Erythroblast (primary cell): ENCODE measurements around the gene LIPT2.

Source experiments
- GATA1 ChIP-seq: IDR thresholded peaks from 2 replicates; pipeline ENCODE4 v1.6.1; 2011; ENCODE audit warnings: low read depth, mild to moderate bottlenecking, control low read depth, low read length, moderate library complexity
- POLR2A ChIP-seq: IDR thresholded peaks from 2 replicates; pipeline ENCODE4 v1.6.1; 2011; ENCODE audit warnings: mild to moderate bottlenecking, low read length

- TF ChIP-seq POLR2A = no peak
- TF ChIP-seq GATA1 = no peak
Observed at GRCh38 chr11:74535371-74536160, 42.0 kb upstream of the LIPT2 start.
